ENCODE results near the gene PGA4.
A peak's percentile ranks its signal among the peaks of the same experiment; 100 is the strongest.
"Not testable (repeated sequence)": the region's sequence is repeated elsewhere in the genome, so short reads cannot be mapped to it uniquely, and the experiment has no call there.

Gene PGA4

GRCh38 chr11:61250796-61251765 is 28.9 kb downstream of the PGA4 start:
- not testable (repeated sequence) for DNase-seq (ENCODE audit: low spot score)

- not testable (repeated sequence) for DNase-seq (ENCODE audit: low spot score)
Measured at GRCh38 chr11:61252332-61252731, 30.2 kb downstream of the PGA4 start.

DNA sequence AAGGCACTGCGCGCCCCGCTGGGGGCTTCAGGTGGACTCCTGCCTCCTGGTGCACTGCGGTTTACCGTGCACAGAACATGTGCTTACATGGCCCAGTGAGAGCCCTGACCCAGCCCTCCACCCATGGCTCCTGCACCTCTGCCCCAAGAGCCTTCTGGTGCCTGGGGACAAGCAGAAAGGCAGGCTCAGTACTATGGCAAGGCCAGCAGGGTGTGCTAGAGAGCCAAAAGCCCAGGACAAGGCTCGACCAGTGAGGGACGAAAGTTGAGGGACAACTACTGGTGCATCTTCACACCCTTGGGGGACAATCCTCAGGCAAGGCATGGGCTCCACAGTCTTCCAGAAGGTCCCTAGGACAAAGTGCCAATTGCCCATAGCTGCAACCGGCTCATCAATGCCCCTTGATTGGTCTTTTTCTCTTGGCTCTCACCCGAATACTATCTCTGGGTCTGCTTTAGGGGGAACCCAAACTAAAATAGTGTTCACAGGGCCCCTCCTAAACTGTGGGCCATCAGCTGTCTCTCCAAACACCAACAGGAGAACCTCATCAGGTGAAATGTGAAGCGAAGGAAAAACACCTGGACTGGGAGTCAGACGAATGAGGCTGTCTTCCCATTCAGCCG is 32.4 kb downstream of the PGA4 start:
- DNase-seq (ENCODE audit: low spot score): peak; percentile 81

GRCh38 chr11:61256710-61257482 is 34.7 kb downstream of the PGA4 start:
- DNase-seq (ENCODE audit: low spot score): no peak

DNA sequence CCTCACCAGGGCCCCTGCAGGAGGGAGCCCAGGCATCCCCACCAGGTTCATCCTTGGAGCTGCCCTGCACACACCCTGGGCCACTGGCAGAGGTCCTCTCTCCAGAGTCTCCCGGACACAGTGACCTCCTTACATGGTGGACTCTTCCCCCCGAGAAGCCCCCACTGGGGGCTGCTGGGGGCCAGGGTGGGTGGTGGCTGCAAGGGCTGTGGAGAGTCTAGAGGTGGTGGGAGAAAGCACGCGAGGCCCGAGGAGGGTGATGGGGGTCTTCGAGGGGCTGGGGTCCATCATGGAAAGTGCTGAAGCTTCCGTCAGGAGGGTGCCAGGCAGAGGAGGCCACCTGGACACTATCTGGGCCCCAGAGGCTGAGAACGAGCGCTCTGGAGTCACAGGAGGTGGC is 36.4 kb downstream of the PGA4 start:
- DNase-seq (ENCODE audit: low spot score): no peak

DNA sequence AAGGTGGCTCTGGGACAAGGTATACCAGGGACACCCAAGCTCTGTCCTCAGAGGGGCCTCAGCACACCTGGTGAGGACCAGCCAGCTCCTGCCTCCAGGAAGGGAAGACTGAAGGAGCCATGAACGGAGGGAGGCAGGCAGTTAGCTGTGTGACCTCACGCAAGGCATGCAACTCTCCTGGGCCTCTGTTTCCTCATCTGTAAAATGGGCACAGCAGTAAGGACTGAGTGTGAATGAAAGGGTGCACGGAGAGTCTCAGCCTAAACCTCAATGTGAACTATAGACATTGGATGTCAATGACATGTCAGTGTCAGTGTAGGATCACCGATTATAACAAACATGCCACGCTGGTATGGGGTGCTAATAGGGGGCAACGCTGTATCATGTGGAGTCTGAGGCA is 37.2 kb downstream of the PGA4 start:
- DNase-seq (ENCODE audit: low spot score): no peak

DNA sequence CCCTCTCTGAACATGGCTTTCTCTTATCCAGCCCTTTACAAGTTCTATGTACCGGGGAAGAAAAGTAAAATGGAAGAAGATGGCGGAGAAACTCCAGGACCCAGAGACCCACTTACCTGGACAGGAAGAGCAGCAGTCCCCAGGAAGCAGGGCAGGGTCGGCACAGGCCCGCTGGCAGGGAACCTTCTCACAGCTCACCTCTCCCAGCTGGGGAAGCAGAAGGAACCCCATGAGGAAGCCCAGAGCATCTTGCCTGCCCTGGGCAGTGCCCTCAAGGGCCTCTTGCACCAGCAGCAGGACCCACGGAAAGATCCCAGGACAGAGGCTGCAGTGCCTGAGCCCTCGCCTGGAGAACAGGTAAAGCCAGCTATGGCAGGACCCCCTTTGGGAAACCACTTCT is 42.2 kb downstream of the PGA4 start:
- no peak for DNase-seq (ENCODE audit: low spot score)

- DNase-seq (ENCODE audit: low spot score): no peak
Measured at GRCh38 chr11:61264795-61265194, 42.6 kb downstream of the PGA4 start.

- DNase-seq (ENCODE audit: low spot score): no peak
Measured at GRCh38 chr11:61265357-61265756, 43.2 kb downstream of the PGA4 start.

DNA sequence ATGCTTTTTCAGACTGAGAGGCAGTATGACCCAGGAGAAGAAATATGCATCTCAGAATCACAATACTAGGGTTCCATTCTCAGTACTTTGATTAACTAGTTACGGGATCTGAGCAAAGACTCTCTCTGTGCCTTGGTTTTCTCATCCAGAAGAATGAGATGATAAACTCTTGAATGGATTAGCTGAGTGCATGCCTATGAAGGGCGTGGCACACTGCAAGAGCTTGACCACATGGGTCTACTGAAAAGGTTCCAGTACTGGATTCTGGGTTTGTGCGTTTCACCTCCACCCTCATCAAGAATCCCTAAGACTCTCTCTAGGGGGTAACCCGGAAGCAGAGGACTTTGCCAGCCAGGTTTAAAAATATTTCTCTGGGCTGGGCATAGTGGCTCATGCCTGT is 44.5 kb downstream of the PGA4 start:
- DNase-seq (ENCODE audit: low spot score): no peak

GRCh38 chr11:61267437-61267841 is 45.3 kb downstream of the PGA4 start:
- DNase-seq (ENCODE audit: low spot score): no peak

DNA sequence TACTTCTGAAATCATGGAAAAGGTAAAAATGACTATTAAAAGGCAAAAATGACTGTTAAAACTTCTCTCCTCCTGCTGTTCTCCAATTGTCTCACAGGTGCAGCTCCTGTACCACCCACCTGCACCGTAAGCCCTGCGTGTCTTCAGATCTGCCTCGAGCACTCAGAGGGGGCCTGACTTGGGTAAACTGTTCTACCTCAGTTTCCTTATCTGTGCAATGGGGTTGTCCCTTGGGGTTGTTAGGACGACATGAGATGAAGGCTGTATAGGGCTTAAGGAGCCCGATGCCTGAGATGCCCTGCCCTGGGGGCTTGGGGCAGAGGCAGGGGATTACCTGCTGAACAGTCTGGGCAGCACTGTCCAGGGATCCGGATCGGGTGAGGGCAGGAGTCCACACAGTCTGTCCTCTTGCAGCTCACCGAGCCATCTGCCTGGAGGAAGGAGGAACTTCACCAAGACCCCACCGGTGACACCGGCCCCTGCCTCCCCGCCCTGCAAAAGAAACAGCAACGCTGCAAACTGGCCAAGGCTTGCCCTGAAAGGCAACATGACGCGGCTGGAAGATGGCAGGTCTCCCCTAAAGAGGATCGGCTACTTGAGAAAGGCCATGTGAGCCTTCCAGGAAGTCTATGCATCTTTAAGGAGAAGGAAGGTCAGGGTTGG is 46.6 kb downstream of the PGA4 start:
- DNase-seq (ENCODE audit: low spot score): no peak

- DNase-seq (ENCODE audit: low spot score): no peak
Measured at GRCh38 chr11:61270354-61271076, 48.4 kb downstream of the PGA4 start.

DNA sequence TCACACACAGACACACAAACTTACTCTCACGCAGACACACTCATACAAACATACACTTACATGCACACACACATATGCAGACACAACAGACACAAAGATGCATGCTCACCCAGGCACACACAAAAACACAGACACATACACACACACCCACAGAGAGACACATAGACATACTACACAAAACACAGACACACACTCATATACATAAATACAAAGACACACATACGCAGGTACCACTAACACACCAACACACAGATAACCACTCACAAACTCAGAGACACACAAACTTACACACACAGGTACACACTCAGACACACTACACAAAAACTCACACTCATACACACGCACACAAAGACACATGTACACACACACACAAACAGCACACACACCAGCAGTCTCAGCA is 50.6 kb downstream of the PGA4 start:
- no peak for DNase-seq (ENCODE audit: low spot score)

- DNase-seq (ENCODE audit: low spot score): no peak
Measured at GRCh38 chr11:61273178-61274078, 51.3 kb downstream of the PGA4 start.

DNA sequence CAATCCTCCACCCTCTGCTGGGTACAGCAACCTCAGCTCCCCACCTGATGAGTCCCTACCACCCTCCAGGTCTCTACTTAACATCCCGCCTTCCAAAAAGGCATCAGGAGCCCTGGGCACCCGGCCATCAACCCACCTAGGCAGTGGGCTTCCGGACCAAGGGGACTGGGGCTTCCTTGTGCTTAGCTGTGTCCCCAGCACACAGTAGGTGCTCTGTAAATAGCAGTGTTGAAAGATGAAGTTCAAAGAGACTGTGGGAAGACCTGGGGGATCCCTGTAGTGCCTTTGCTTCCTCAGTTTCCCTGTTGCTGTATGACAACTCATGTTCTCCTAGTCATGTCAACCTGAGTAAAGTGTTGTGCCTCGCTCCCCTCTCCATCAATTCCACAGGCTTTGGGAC is 51.9 kb downstream of the PGA4 start:
- no peak for DNase-seq (ENCODE audit: low spot score)

DNA sequence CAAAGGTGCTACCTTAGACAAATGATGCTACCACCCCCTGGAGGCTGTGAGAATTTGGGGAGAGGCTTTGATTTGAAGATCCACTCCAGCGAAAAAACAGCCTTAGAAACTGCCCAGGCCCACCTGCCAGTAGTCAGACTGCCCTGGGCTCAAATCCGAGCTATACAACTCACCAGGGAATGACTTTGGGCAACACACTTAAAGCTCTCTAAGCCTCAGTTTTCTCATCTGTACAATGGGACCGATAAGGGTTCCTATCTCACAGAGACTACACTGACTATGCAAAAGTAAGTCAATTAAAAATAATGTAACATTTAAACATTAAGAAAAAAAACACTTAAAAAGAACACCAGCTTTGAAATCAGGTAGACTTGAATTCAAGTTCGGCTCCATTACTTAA is 53.0 kb downstream of the PGA4 start:
- DNase-seq (ENCODE audit: low spot score): no peak

DNA sequence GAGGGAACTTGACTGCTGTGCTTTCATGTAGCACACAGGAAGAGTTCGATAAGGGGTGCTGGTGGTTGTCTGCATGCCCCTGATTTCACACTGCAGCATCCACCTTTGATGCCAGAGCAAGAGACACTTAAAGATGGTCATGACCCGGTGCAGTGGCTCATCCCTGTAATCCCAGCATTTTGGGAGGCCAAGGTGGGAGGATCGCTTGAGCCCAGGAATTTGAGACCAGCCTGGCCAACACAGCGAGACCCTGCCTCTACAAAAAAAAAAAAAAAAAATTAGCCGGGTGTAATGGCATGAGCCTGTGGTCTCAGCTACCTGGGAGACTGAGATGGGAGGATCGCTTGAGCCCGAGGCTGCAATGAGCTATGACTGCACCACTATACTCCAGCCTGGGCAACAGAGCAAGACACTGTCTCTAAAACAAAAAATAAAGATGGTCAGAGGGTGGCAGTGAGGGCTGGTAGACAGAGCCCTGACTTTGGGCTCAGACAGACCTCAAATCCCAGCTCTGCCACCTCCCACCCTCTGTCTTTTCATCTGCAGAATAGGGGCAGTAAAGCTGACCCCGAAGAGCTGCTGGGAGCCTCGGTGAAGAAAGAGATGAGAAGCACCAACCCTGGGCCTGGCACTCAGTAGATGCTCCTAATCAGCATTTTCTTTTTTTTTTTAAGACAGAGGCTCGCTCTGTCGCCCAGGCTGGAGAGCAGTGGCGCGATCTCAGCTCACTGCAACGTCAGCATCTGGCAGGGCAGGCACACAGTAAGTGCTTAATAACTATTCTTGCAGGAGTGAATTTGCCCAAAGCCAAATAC is 55.2 kb downstream of the PGA4 start:
- DNase-seq (ENCODE audit: low spot score): no peak

GRCh38 chr11:61278001-61278470 is 55.9 kb downstream of the PGA4 start:
- no peak for DNase-seq (ENCODE audit: low spot score)
